Activated CD4-positive, alpha-beta T cell treated with anti-CD3 and anti-CD28 coated beads, Interleukin-2, Interleukin-6, amounts not matched to agents 100 ng/mL and 50 ng/mL, durations not matched to agents 16 hours and 8 hours (primary cell): ENCODE data around the gene EPHA1.
"Not testable (repeated sequence)": the region's sequence is repeated elsewhere in the genome, so short reads cannot be mapped to it uniquely, and the experiment has no call there.

Experiments used
- DNase-seq: peaks from one replicate; pipeline ENCODE4 v3.0.0-alpha.2; 2020

Gene EPHA1

DNA sequence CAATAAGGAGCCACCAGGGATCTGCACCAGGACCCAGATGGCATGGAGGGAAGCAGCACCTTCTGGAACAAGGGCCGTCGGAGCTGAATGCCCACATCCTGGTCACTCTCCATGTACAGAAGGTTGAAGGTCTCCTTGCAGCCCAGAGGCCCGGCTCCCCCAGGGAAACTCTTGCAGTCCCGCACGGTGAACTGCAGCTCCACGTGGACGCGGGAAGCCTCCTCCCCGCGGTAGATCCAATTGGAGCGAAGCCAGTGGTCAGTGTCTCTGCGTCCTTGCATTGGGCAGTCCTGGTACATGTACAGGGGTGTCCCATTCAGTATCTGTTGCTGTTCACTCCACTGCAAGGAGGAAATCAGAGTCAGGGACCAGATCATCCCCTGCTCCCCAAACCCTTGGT is 7.4 kb downstream of the EPHA1 start:
- no peak for DNase-seq

DNA sequence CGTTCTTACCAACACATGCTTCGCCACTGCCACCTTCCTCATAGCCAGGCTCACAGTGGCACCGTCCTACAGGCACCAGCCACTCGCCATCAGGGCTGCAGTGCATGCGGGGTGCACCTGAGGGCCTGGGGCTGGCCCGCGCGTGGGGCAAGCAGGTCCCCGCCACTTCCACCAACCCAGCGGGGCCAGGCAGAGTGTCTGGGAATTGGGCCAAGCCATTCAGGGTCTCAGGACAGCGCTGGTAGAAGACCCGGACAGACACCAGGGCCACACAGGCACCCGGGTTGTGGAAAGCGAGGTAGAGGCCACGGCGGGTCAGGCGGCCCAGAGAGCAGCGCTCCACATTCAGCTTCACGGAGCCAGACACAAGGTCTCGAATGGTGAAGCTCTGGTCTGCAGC is 9.0 kb downstream of the EPHA1 start:
- no peak for DNase-seq

DNA sequence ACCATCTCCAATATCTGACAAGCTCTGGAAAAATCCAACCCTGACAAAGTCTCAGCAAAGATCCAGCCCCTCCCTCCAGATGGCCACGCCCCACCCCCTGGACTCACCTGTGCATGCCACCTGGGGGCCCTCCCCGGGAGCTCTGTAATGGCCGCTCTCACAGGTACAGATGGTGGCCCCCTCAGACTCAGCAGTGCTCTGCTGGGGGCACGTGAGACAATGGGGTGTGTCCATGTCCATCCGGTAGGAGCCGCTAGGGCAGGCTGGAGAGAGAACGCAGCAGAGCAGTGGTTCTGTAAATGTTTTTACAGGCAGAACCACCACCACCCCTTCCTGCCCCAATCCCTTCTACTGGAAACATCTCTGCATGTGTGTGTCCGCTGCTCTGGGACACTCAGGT is 9.5 kb downstream of the EPHA1 start:
- no peak for DNase-seq

DNA sequence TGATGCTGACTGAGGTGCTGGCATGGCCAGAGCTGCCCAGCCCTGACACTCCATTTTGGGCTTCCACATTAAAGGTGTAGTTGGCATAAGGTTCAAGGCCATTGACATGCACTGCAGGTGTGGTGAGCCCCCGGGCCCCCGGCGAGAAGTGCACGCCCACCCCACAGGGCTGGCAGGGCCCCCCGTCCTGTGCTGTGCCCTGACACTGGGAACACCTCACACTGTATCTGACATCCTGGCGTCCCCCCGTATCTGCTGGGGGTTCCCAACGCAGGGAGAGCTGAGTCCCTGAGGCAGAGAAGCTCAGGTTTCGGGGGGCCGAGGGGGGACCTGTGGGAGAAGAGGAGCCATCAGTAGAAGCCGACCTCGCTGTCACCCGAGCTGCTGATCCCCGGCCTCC is 10.0 kb downstream of the EPHA1 start:
- no peak for DNase-seq

DNA sequence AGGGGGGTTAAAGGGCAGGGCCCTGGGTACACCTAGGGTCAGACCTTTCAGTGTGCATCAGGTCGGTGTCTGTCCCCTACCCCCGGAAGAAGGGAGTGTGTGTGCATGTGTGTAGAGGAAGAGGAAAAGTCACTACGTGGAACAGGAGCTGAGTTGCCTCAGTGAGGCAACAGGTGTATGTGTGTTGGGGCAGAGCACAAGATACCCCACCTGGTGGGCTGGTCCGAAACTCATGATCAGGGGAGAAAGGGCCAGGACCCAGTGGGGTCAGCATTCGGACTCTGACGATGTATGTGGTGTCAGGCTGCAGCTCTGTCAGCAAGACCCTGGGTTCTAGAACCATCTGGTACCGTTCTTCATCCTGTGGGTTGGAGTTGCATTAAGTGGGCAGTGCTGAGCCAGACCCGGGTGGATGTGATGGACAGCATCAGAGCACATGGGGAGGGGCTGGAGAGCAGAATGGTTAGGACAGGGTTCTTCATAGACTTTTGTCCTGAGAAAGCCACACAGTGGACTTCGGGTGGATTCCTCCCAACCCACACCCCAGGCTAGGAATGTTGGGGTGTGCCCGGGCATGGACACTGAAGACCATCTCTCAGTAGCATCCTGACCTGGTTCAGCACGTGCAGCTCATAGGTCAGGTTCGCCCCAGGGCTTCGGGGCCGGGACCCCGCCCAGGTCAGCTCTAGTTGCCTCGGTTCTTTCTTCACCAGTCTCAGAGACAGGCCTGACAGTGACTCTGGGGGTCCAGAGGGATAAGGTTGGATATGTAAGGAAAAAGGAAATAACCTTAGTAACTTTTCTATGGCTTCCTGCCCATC is 10.7 kb downstream of the EPHA1 start:
- DNase-seq = no peak

DNA sequence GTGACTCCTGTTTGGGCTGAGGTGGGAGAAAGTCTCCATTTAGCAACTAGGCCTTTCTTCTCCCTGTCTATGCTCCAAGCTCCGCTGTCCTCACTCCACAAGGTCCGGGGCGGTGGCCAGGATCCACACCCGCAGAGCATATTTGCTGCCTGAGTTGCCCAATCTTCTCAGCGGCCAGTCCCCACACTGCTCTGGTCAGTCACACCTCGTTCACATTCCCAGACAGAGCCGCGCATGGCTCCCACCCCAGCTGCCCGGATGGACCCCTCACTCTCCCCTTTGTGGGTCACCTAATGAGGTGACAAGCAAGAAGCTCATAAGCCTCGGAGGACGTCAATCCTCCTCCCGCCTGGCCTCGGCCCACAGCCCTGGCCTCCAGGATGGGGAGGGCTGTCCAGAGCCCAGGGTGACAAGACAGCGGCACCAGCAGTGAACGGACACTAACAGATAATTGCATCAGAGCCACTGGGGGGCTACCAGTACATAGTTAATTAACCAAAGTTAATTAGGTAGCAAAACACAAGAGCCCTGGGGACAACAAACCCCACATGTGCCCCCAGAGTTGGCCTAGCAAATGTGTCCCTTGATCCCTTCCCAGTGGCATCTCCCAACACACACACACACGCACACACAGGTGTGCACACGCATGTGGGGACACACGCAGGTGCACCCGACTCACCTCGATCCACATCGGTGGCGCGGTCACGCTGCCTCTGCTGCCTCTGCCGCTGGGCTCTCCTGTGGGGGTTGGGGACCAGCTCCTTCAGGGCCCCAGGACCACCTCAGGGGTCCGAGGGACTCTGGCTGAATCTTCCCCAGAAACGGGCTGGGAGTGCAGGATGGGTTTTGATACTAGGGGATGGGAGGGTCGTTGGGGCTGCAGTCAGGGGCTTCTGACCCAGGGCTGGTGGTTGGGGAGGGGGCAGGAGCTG is 11.8 kb downstream of the EPHA1 start:
- no peak for DNase-seq

DNA sequence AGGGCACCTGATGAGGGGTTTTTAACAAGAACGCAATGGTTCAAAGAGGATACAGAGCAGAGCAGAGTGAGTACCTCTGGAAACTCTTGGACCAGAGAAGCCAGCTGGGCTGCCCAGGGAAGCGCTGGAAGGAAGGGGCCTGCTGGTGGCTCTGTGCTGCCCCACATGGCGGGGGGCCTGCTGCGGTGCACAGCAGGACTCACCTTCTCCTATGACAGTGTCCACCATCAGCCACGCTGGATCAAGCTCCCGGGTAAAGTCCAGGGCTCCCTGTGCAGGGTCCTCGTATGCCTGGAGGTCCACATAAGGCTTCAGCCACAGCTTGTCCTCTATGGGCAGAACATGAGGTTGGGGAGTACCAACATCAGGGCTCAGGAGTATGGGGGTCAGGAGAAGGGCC is 12.5 kb downstream of the EPHA1 start:
- no peak for DNase-seq

DNA sequence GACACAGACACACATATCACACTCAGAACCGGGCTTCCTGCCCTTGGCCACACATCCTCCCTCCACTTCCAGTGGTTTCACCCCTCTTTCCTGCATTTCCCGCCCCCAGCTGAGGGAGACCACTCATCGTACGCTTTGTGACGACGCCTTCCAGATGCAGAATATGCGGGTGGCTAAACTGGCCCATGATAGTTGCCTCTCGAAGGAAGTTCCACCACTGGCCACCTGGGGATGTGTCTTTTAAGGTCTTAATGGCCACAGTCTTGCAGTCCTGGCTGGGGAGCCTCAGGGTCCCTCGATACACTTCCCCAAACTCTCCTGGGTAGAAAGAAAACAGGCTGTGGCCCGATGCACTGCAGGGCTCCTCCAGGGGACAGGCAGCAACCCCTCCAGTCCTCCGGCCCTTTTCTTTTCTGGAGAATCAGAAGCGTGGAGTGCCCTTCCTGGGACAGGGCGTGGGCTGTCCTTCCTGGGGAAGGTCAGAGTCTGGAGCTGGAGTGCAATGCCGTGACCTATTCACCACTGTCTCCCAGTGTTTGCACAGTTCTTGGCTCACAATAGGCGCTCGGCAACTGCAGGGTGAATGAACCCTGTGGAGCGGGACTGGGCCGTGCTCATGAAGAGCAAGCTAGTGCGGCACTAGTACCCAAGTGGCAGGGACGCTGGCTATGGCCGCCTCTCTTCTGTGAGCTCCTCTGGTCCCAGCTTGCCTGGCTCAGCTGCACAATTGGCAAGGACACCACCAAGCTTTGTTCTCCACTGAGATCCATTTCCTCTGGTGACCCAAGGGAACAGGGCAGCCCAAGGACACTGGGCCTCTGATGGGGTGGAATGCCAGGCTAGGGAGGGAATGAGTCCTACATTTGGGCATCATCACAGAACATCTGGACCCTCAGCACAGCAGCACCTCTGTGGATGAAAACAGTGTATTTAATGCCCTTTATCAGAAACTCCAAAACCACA is 13.2 kb downstream of the EPHA1 start:
- DNase-seq = no peak

DNA sequence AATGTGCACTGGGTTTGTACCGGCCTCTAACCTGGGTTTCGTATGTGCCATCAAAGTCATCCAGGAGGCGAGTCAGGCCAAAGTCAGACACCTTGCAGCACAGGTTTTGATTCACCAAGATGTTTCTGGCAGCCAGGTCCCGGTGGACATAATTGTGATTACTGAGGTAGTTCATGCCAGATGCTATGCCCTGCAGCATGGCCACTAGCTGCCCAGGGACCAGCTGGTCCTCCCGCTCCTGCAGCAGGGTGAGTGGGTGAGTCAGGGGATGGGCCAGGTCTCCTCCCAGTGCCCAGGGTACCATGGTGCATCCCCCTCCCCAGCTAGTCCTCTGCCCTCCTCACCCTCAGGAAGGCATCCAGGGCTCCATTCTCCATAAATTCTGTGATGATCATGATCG is 13.9 kb downstream of the EPHA1 start:
- no peak for DNase-seq

DNA sequence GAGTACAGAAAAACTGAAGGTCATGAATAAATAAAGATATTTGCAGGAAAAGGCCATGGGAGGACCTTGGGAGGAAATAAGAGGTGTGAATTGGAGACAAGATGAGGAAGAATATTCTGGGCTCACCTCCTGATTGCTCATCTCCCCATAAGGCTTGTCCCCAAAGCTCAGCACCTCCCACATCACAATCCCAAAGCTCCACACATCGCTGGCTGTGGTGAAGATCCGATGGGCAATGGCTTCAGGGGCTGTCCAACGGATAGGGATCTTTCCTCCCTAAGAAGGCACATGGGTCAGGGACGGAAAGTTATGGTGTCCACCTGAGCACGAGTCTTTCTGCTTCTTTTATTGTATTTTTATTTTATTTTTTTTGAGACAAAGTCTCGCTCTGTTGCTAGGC is 14.6 kb downstream of the EPHA1 start:
- DNase-seq = no peak

DNA sequence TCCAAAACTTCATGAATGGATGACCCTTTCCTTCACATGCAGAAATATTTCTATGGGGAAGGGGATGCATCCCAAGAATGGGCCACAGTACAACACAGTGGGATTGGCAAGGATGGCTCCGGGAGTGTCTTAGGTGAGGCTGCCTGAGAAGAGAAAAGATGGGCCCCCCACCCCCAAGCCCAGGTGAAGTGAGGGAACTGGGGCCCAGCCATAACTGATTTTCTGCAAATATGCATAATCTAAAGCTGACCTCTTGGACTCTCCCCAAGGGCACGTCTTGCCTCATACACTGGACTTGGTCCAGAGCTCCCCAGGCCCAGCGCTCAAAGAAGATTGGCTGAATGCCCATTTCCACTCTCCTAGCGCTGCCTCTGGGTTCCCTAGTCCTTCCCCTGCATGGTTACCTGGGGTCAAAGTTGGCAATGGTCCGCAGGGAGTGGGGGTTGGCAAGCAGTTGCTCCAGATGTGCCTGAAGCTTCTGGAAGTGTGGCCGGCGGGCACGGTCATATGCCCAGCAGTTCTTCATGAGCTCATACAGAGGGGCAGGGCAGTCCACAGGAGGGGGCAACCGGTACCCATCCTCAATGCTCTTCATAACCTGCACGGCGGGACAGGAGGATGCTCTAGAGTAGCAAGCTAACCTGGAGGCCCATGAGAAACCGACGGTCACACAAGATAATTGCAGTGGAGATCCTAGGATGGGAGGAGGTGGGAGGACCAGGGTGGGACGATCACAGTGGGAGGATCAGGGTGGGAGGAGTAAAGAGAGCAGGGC is 15.2 kb downstream of the EPHA1 start:
- DNase-seq = no peak

DNA sequence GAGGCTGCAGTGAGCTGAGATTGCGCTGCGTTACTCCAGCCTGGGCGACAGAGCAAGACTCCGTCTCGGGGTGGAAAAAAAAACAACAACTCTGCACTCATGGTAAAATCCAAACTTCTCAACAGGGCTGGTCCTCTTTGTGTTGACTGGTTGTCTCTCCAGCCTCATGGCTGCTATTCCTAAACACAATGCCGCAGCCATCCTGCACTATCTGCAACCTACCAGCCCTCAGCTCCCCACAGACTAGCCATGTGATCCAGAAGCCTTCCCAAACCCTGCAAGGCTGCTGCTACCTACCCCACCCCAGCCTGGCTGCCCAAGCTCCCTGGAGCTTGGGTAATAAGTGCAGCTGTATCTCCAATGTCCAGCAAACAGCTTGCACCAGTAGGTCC is 15.8 kb downstream of the EPHA1 start:
- no peak for DNase-seq

DNA sequence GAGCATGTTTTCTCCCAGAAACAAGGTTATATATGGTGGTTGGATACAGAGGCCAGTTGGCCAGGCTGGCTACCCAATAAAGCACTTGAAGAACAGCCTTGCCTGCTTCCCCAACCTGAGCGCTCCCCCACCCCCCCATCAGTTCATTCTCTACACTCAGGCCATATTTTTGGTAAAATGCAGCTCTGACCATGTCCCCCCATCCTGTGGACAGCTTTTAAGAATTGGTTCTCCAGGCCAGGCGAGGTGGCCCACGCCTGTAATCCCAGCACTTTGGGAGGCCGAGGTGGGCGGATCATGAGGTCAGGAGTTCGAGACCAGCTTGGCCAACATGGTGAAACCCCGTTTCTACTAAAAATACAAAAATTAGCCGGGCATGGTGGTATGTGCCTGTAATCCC is 16.2 kb downstream of the EPHA1 start:
- DNase-seq = not testable (repeated sequence)

DNA sequence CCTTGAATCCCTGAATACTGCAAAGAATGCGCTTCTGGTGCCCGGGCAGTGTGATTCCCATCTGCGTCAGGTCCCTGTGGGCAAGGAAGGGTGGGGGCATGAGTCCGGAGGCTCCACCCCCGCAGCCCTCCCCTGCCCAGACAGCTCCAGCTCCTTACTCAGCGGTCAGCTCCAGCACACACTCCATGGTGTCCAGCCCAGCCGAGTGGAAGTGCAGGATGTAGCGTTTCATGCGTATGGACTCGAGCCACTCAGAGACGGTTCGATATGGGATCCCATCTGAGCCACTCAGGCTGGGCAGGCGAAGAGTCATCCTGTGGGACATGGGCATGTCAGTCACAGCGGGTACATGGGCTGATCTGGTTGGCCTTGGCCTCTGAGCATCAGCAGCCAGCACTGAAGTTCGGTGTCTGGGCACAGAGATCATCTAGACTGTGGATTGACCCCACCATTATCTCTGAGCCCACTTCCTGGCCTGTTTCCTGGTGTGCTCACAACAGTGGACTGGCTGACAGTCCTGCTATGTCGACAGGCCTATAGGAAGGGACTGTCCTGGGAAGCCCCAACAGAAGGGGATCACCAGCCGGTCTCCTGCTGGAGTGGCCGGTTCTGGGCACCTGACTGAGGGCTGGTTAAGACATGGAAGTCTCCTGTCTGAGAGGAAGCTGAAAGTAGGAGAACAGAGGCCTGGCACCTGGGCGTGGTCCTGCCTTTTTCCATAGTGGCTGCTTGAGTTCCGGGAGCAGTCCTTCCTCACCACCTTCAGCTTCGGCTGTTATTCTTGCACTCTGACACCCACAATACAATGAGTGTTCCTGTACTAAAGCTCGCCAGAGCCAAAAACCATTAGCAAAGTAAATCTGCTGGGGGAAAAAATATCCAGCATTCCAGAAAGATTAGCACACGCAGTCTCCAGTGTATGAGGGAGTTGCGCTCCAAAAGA is 16.9 kb downstream of the EPHA1 start:
- no peak for DNase-seq

DNA sequence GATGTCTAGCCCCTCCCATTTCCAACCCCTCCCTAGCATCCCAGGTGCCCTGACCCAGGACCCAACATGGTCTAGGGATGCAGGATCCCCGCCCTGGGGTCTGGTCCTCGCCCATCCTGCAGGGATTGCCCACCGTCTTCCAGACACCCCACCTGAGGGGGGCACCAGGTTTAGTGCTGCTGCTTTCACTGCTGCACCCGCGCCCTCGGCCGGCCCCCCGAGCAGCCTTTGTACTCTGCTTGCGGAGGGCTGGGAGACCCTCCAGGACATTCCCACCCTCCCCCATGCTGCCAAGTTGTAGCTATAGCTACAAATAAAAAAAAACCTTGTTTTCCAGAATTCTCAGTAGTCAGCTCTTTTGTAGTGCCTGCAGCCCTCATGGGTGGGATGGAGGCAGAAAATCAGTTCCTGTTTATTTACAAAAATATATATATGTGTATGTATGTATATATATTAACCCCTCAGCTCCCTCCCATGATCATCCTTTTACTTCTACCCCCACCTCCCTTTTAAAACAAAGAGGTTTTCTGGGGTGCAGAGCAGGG is 17.8 kb downstream of the EPHA1 start:
- DNase-seq = no peak

DNA sequence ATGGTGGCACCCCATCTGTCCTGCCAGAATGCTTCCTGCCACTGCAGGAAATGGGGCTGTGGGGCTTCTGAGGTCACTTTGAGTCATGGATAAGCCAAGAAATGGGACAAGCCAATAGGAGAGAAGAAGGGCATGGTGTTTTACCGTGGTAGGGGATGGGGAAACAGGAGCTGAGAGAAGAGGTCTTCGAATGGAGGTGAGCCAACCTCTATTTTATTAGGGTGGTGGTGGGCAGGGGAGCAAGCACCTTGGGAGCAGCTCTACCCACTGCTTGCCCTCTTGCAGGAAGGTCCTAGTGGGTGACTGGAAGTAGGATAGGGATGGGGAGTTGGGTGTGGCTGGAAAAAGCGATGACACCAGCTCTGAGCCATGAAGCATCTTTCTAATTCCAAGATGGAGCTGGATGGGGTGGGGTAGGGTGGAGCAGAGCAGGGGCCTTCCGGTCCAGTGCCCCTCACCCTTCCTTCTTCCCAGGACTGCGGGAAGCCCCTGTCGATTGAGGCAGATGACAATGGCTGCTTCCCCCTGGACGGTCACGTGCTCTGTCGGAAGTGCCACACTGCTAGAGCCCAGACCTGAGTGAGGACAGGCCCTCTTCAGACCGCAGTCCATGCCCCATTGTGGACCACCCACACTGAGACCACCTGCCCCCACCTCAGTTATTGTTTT is 18.4 kb downstream of the EPHA1 start:
- no peak for DNase-seq

DNA sequence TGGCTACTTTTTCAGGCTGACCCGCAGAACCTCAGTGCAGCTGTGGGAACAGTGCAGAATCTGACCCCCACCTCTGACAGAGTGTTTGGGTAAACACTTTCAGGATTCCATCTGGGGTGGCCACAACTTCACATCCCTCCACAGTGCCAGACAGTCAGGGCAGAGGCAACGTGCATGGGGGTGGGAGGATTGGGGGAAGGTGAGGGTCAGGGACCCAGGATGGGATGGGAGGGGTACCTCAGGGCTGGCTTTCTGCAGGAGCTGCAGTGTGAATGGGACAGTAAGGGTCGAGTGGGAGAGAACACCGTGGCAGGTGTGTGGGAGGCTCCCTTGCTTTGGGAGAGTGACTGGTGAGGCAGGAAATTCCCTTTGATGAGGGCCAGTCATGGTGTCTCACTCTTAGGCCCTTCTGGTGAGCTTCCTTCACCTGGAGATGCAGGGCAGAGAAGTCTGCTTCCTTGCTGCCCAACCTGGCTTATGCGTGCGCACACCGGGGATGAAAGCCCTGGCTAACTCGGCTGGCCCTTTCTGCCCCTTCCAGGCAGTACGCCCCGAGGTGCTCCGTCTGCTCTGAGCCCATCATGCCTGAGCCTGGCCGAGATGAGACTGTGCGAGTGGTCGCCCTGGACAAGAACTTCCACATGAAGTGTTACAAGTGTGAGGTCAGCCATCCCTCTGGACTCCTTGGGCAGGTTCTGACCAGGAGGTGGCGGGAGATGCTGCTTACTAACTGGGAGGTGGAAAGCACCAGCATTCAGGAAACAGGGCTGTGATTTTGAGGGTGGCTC is 19.1 kb downstream of the EPHA1 start:
- no peak for DNase-seq

DNA sequence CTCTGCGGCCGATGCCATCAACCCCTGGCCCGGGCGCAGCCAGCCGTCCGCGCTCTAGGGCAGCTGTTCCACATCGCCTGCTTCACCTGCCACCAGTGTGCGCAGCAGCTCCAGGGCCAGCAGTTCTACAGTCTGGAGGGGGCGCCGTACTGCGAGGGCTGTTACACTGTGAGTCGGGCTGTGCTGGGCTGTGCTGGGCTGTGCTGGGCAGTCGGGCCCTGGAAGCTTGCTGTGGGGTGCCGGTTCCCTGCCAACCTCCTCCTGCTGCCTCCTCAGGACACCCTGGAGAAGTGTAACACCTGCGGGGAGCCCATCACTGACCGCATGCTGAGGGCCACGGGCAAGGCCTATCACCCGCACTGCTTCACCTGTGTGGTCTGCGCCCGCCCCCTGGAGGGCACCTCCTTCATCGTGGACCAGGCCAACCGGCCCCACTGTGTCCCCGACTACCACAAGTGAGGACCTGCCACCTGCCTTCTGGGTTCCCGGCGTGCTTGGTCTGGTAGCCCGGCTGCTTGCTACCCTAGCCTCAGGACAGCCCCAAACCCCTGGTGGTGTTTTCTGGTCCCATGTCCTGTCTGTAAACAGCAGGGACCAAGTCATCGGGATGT is 20.1 kb downstream of the EPHA1 start:
- no peak for DNase-seq

DNA sequence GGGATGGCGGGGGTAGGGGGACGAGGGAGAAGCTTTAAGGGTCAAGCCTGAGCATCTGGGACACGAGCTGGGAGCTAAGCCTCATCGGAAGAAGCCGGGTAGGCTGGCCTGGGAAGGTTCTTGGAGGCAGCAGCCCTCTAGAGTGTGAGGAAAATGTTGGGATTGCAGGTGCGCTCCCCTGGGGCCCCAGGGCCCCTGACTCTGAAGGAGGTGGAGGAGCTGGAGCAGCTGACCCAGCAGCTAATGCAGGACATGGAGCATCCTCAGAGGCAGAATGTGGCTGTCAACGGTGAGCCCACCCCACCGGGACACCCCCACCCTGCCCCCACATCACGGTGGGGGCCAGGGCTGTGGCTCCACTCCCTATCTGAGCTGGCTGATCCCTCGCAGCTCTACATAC is 20.6 kb downstream of the EPHA1 start:
- DNase-seq = no peak
